Activated CD8-positive, alpha-beta memory T cell treated with anti-CD3 and anti-CD28 coated beads for 36 hours (primary cell): ENCODE data around the gene BIN2. TPM values are rescaled to one million over a fixed set of nuclear protein-coding genes. Genes with fewer than 3 reads are reported as not detected.
"Not testable (repeated sequence)": the region's sequence is repeated elsewhere in the genome, so short reads cannot be mapped to it uniquely, and the experiment has no call there.

Source experiments
- CTCF ChIA-PET: fragments of 350-600 bp; sonication (Branson Sonifier 250); formaldehyde crosslinking; loops from one replicate; lab custom pipeline; 2021; ENCODE audit warnings: antibody characterized with exemption; lab: Charles Lee
- POLR2A ChIA-PET: fragments of 350-600 bp; sonication (Branson Sonifier 250); formaldehyde crosslinking; loops from one replicate; lab custom pipeline; 2021; ENCODE audit warnings: antibody characterized with exemption; lab: Charles Lee
- total RNA-seq, 2 experiments: library from RNA; stranded (reverse); gene quantifications; one replicate each; pipeline ENCODE4 v1.2.3, GENCODE V29; 2021

The BIN2 gene
- total RNA-seq, 2 experiments from 2014 or later, result 42.8 to 47.0 TPM

GRCh38 chr12:51291603-51292513 lies 32.1 kb downstream of the BIN2 start:
- POLR2A ChIA-PET, result not testable (repeated sequence)
- CTCF ChIA-PET, result interaction anchor here (1.5 to 2.0 kb wide), 2 partner anchors 10 to 50 kb away, joined by 3 to 4 read pairs; no protein-coding TSS in a partner anchor

- CTCF ChIA-PET, result interaction anchor here (1.1 kb wide), 1 partner anchor 54 kb away, joined by 3 read pairs; no protein-coding TSS in a partner anchor
- POLR2A ChIA-PET, result no interaction called here
Observed at GRCh38 chr12:51285843-51286242, 38.1 kb downstream of the BIN2 start.

GRCh38 chr12:51281202-51281924 lies 42.6 kb downstream of the BIN2 start:
- ChIA-PET POLR2A (no interaction called here), CTCF (interaction anchor here (0.6 to 1.2 kb wide), 2 partner anchors 11 to 21 kb away, joined by 3 read pairs; partner anchors contain the start of gene SMAGP)

GRCh38 chr12:51275088-51275487 lies 48.9 kb downstream of the BIN2 start:
- ChIA-PET CTCF (no interaction called here), POLR2A (interaction anchor here (0.5 kb wide), 1 partner anchor 103 kb away, joined by 3 read pairs; no protein-coding TSS in a partner anchor)

GRCh38 chr12:51272810-51273209 lies 51.2 kb downstream of the BIN2 start:
- CTCF ChIA-PET, result interaction anchor here (0.7 to 2.1 kb wide), 3 partner anchors 51 to 1807 kb away, joined by 3 to 6 read pairs (median 3); partner anchors contain the start of gene BIN2
- POLR2A ChIA-PET, result not testable (repeated sequence)

- CTCF ChIA-PET, result interaction anchor here (0.8 to 3.6 kb wide), 4 partner anchors 10 to 71 kb away, joined by 3 to 29 read pairs (median 4); no protein-coding TSS in a partner anchor
- POLR2A ChIA-PET, result interaction anchor here (0.6 to 1.3 kb wide), 5 partner anchors 27 to 188 kb away, joined by 3 to 11 read pairs (median 5); partner anchors contain the start of gene CSRNP2
Observed at GRCh38 chr12:51270951-51271518, 52.9 kb downstream of the BIN2 start.

- CTCF ChIA-PET, result interaction anchor here (0.8 to 3.6 kb wide), 5 partner anchors 11 to 71 kb away, joined by 3 to 29 read pairs (median 4); no protein-coding TSS in a partner anchor
- POLR2A ChIA-PET, result interaction anchor here (0.6 to 1.3 kb wide), 6 partner anchors 26 to 187 kb away, joined by 3 to 11 read pairs (median 4); partner anchors contain the start of gene CSRNP2
Observed at GRCh38 chr12:51270067-51270950, 53.7 kb downstream of the BIN2 start, which contains the start of gene SMAGP. Gene SMAGP (minus strand): TSS chr12:51270415. CDS start chr12:51269278, 1,137 bp downstream.

- POLR2A ChIA-PET, result interaction anchor here (1.1 kb wide), 1 partner anchor 56 kb away, joined by 3 read pairs; no protein-coding TSS in a partner anchor
- CTCF ChIA-PET, result interaction anchor here (1.4 to 3.6 kb wide), 4 partner anchors 11 to 72 kb away, joined by 3 to 29 read pairs (median 4); no protein-coding TSS in a partner anchor
Observed at GRCh38 chr12:51269174-51270066, 54.6 kb downstream of the BIN2 start.

- CTCF ChIA-PET, result no interaction called here
Observed at GRCh38 chr12:51265024-51265423, 59.0 kb downstream of the BIN2 start.

GRCh38 chr12:51264297-51264696 lies 59.7 kb downstream of the BIN2 start:
- POLR2A ChIA-PET, result no interaction called here
- CTCF ChIA-PET, result interaction anchor here (0.6 to 1.2 kb wide), 2 partner anchors 13 to 41 kb away, joined by 3 read pairs; no protein-coding TSS in a partner anchor

More at GRCh38 chr12:51265024-51265423, 59.0 kb downstream of the BIN2 start:
- POLR2A ChIA-PET, result no interaction called here

- POLR2A ChIA-PET, result no interaction called here
Observed at GRCh38 chr12:51263341-51263740, 60.6 kb downstream of the BIN2 start.

GRCh38 chr12:51262758-51263177 lies 61.2 kb downstream of the BIN2 start:
- CTCF ChIA-PET, result interaction anchor here (1.0 to 1.9 kb wide), 3 partner anchors 10 to 78 kb away, joined by 3 to 8 read pairs (median 4); no protein-coding TSS in a partner anchor
- POLR2A ChIA-PET, result no interaction called here

More at GRCh38 chr12:51263341-51263740, 60.6 kb downstream of the BIN2 start:
- CTCF ChIA-PET, result interaction anchor here (1.0 to 1.9 kb wide), 3 partner anchors 10 to 19 kb away, joined by 3 to 8 read pairs (median 3); no protein-coding TSS in a partner anchor

GRCh38 chr12:51259600-51259999 lies 64.4 kb downstream of the BIN2 start:
- CTCF ChIA-PET, POLR2A ChIA-PET: not testable (repeated sequence)

- ChIA-PET POLR2A (no interaction called here), CTCF (no interaction called here)
Observed at GRCh38 chr12:51254536-51254935, 69.4 kb downstream of the BIN2 start.

GRCh38 chr12:51253276-51253675 lies 70.7 kb downstream of the BIN2 start:
- ChIA-PET POLR2A (interaction anchor here (0.6 kb wide), 1 partner anchor 238 kb away, joined by 7 read pairs; no protein-coding TSS in a partner anchor), CTCF (interaction anchor here (1.0 to 1.6 kb wide), 5 partner anchors 9 to 87 kb away, joined by 3 to 8 read pairs (median 5); partner anchors contain the start of gene SMAGP)
